Measurements from ENCODE around the gene STAT5A.
A peak's percentile ranks its signal among the peaks of the same experiment; 100 is the strongest.
"Not testable (repeated sequence)": the region's sequence is repeated elsewhere in the genome, so short reads cannot be mapped to it uniquely, and the experiment has no call there.

Gene STAT5A

DNA sequence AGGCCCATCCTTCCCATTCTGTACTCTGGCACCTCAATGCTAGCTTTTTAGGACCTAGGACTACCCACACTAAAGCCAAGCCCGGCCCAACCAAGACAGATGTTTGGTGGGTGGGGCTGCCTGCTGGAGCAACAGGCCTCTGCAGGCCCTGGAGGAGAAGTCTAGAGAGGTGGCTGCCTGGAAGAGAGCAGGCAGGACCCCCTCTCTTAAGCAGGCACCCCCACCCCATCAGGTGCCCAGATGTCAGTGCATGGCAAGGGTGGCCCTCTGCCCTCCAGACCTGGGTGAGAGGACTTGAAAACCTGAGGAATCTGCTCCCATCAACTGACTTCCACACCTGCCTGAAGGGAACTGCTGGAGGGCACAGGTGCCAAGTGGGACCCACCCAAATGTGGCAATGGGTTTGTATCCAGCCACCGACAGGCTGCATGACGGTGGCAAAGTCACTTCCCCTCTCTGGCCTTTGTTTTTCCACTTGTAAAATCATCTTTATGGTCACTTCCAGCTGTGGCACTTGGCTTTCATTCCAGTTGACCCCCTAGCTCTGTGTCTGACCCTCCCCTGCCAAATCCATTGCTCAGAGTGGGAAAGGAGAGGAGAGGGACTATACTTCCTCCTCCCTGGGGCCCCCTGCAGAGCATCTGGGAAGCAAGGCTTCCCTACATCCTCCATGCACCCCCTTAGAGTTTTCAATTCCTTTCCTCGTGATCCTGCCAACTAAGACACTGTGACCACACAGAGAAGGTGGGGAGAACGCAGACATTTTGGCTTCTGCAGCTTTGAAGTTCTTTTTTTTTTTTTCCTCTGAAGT, 1.7 kb upstream of the STAT5A start:
- Histone ChIP-seq H3K27me3 (ENCODE audit: control insufficient read depth, insufficient read depth, low read length) (peaks cover 35% of the 10 kb centered on the region), H3K9me3 (ENCODE audit: control insufficient read depth, insufficient read depth, low read length) (no peaks in the 10 kb centered on the region), H3K9ac (ENCODE audit: low read depth, low read length) (no peak overlapping the region), H3K27ac (ENCODE audit: low read depth, low read length) (no peak overlapping the region), H3K4me1 (ENCODE audit: control insufficient read depth, insufficient read depth, low read length) (peaks cover 9% of the 10 kb centered on the region; the same call in 1 of the 2 replicates), H3K4me3 (ENCODE audit: low read depth, low read length) (no peak overlapping the region), H3K36me3 (ENCODE audit: control insufficient read depth, insufficient read depth, low read length) (no peaks in the 10 kb centered on the region)

GRCh38 chr17:42287305-42287976, 857 bp upstream of the STAT5A start:
- H3K9ac ChIP-seq (ENCODE audit: low read depth, low read length), result no peak overlapping the region
- H3K4me1 ChIP-seq (ENCODE audit: control insufficient read depth, insufficient read depth, low read length), result peaks cover 9% of the 10 kb centered on the region; the same call in 1 of the 2 replicates
- H3K4me3 ChIP-seq (ENCODE audit: low read depth, low read length), result peak overlapping the region; percentile 55
- H3K9me3 ChIP-seq (ENCODE audit: control insufficient read depth, insufficient read depth, low read length), result no peaks in the 10 kb centered on the region
- H3K27ac ChIP-seq (ENCODE audit: low read depth, low read length), result no peak overlapping the region
- H3K27me3 ChIP-seq (ENCODE audit: control insufficient read depth, insufficient read depth, low read length), result peaks cover 35% of the 10 kb centered on the region
- no peaks in the 10 kb centered on the region for H3K36me3 ChIP-seq (ENCODE audit: control insufficient read depth, insufficient read depth, low read length)

DNA sequence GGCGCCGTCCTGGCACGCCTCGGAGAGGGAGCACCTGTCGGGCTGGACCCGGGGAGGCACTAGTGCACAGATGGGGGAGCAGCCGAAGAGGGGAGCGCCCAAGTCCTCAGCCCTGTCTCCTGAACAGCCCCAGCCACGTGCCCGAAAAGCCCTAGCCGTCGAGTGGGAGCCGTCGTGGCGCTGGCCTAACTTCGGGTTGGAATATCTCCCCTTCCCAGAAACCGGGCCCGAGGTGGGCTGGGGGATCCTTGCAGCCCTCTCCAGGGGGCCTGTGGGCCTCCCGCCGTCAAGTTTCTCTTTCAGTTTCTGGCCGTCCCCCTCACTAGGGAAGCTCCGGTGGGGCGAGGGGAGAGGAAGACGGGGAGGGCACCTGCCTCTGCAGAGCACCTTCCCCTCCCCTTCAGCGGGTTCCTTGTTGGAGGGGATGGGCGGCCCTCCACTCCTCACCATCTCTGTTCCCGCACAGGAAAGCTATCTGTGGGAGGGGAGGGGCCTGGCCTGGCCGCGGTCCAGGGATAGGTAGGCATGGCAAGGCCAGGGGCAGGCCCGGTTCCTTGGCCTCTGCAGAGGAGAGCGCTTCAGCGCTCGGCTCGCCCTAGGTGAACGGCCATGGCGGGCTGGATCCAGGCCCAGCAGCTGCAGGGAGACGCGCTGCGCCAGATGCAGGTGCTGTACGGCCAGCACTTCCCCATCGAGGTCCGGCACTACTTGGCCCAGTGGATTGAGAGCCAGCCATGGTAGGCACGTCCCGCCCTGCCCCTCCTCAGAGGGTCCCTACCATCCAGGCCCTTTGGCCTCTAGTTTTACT, 709 bp downstream of the STAT5A start:
- peak overlapping the region; percentile 55; the same call in 1 of the 2 replicates for H3K4me3 ChIP-seq (ENCODE audit: low read depth, low read length)
- peaks cover 35% of the 10 kb centered on the region for H3K27me3 ChIP-seq (ENCODE audit: control insufficient read depth, insufficient read depth, low read length)
- no peak overlapping the region for H3K27ac ChIP-seq (ENCODE audit: low read depth, low read length)
- peaks cover 9% of the 10 kb centered on the region; the same call in 1 of the 2 replicates for H3K4me1 ChIP-seq (ENCODE audit: control insufficient read depth, insufficient read depth, low read length)
- no peaks in the 10 kb centered on the region for H3K36me3 ChIP-seq (ENCODE audit: control insufficient read depth, insufficient read depth, low read length)
- H3K9me3 ChIP-seq (ENCODE audit: control insufficient read depth, insufficient read depth, low read length), result no peaks in the 10 kb centered on the region
- no peak overlapping the region for H3K9ac ChIP-seq (ENCODE audit: low read depth, low read length)

DNA sequence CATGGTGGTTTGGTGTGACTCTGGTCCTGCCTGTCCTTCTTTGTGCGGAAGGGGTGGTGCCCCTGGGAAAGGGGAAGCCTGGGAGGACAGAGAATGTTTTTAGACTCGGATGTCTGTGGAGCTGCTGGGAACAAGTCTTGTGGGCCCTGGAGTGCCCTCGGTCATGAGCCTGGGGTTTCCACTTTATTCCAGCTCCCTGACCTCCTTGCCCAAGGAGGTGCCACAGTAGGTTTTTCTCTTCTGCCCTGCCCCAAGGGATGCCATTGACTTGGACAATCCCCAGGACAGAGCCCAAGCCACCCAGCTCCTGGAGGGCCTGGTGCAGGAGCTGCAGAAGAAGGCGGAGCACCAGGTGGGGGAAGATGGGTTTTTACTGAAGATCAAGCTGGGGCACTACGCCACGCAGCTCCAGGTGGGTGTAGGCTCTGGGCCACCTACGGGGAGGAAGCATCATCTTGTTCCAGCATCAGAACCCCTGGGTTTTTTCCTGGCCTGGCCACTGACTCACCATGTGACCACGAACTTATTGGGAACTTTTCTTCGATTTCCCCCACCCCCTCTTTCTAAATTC, 1.4 kb downstream of the STAT5A start:
- peaks cover 35% of the 10 kb centered on the region for H3K27me3 ChIP-seq (ENCODE audit: control insufficient read depth, insufficient read depth, low read length)
- no peak overlapping the region for H3K27ac ChIP-seq (ENCODE audit: low read depth, low read length)
- peaks cover 9% of the 10 kb centered on the region; the same call in 1 of the 2 replicates for H3K4me1 ChIP-seq (ENCODE audit: control insufficient read depth, insufficient read depth, low read length)
- H3K9me3 ChIP-seq (ENCODE audit: control insufficient read depth, insufficient read depth, low read length), result no peaks in the 10 kb centered on the region
- no peak overlapping the region for H3K9ac ChIP-seq (ENCODE audit: low read depth, low read length)
- no peaks in the 10 kb centered on the region for H3K36me3 ChIP-seq (ENCODE audit: control insufficient read depth, insufficient read depth, low read length)
- H3K4me3 ChIP-seq (ENCODE audit: low read depth, low read length), result no peak overlapping the region

DNA sequence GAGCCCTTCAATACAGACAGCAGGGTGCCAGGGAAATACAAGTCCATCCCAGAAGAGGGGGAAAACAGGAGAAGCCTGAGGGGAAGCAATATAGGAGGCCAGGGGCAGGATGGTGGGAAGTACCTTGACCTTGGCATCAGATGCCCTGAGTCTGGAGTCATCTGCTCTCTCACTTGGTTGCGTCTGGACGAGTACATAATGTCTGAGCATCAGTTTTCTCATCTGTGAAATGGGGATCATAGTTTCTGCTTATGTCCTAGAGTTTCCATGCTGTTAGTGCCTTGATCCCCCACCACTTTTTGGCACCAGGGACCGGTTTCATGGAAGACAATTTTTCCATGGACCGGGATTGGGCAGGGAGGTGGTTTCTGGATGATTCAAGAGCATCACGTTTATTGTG, 2.3 kb downstream of the STAT5A start:
- H3K27me3 ChIP-seq (ENCODE audit: control insufficient read depth, insufficient read depth, low read length), result peaks cover 35% of the 10 kb centered on the region
- H3K4me3 ChIP-seq (ENCODE audit: low read depth, low read length), result no peak overlapping the region
- H3K27ac ChIP-seq (ENCODE audit: low read depth, low read length), result no peak overlapping the region
- no peaks in the 10 kb centered on the region for H3K36me3 ChIP-seq (ENCODE audit: control insufficient read depth, insufficient read depth, low read length)
- H3K9ac ChIP-seq (ENCODE audit: low read depth, low read length), result no peak overlapping the region
- peaks cover 9% of the 10 kb centered on the region; the same call in 1 of the 2 replicates for H3K4me1 ChIP-seq (ENCODE audit: control insufficient read depth, insufficient read depth, low read length)
- no peaks in the 10 kb centered on the region for H3K9me3 ChIP-seq (ENCODE audit: control insufficient read depth, insufficient read depth, low read length)

GRCh38 chr17:42291129-42291528, 2.8 kb downstream of the STAT5A start:
- no peak overlapping the region for H3K4me3 ChIP-seq (ENCODE audit: low read depth, low read length)
- no peaks in the 10 kb centered on the region for H3K36me3 ChIP-seq (ENCODE audit: control insufficient read depth, insufficient read depth, low read length)
- no peak overlapping the region for H3K27ac ChIP-seq (ENCODE audit: low read depth, low read length)
- no peak overlapping the region for H3K9ac ChIP-seq (ENCODE audit: low read depth, low read length)
- H3K9me3 ChIP-seq (ENCODE audit: control insufficient read depth, insufficient read depth, low read length), result no peaks in the 10 kb centered on the region
- H3K4me1 ChIP-seq (ENCODE audit: control insufficient read depth, insufficient read depth, low read length), result peaks cover 9% of the 10 kb centered on the region; the same call in 1 of the 2 replicates
- peaks cover 35% of the 10 kb centered on the region for H3K27me3 ChIP-seq (ENCODE audit: control insufficient read depth, insufficient read depth, low read length)

DNA sequence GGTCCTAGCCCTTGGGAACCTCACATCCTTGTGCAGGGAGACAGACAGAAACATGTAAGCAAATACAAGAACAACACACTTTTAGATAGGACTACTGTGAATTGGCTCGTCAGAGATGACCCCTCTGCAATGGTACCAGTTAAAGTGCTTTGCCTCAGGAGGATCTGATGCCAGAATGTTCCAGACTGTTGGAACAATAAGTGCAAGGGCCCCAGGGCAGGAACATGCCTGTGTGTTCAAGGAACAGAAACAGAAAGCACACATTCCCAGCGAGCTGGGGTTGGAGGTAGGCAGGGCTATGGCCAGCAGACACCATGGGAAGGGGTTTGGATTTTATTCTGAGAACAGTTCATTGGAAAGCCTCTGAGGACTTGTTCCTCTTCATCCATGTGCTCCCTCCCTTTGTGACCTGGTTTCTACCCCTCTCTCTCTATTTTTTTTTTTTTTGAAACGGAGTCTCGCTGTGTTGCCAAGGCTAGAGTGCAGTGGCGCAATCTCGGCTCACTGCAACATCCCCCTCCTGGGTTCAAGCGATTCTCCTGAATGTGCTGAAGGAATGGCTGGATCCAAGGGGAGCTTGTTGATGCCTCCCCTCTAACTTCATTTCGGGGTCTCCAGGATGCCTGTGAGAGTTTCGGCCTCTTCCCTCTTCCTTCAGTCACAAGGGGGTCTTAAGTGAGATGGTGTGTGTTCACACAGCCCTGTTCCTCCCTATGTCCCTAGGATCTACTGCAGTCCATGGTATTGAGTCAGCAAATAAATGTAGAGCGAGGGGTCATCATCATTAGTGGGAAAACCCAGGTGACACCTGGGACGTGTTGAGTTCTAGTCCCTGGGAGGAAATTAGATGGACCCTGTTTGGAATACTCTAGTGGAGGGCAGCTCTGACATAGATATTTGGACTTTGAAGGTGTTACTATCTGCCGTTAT, 6.4 kb downstream of the STAT5A start:
- H3K4me1 ChIP-seq (ENCODE audit: control insufficient read depth, insufficient read depth, low read length), result no peaks in the 10 kb centered on the region
- H3K9me3 ChIP-seq (ENCODE audit: control insufficient read depth, insufficient read depth, low read length), result no peaks in the 10 kb centered on the region
- H3K27ac ChIP-seq (ENCODE audit: low read depth, low read length), result no peak overlapping the region
- no peak overlapping the region for H3K9ac ChIP-seq (ENCODE audit: low read depth, low read length)
- H3K36me3 ChIP-seq (ENCODE audit: control insufficient read depth, insufficient read depth, low read length), result no peaks in the 10 kb centered on the region
- H3K4me3 ChIP-seq (ENCODE audit: low read depth, low read length), result no peak overlapping the region
- H3K27me3 ChIP-seq (ENCODE audit: control insufficient read depth, insufficient read depth, low read length), result peaks cover 8% of the 10 kb centered on the region

DNA sequence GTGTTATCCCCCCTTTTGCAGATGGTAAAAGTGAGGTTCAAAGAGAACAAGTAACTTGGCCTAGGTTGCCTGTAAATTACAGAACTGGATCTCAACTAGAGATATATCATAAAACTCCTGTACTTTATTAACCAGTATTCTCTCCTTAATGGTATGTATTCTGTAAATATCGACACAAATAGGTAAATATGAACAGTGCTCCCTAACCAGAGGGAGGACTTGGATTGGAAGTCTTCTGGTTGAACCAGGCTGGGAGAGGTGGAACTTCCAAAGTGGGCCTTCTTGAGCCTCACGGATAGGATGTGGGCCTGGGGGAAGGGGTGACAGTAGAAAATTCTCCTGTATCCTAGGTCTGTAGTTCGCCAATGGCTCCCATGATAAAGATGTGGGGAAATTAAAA, 7.7 kb downstream of the STAT5A start:
- Histone ChIP-seq H3K27ac (ENCODE audit: low read depth, low read length) (no peak overlapping the region), H3K9ac (ENCODE audit: low read depth, low read length) (no peak overlapping the region), H3K9me3 (ENCODE audit: control insufficient read depth, insufficient read depth, low read length) (no peaks in the 10 kb centered on the region), H3K36me3 (ENCODE audit: control insufficient read depth, insufficient read depth, low read length) (no peaks in the 10 kb centered on the region), H3K27me3 (ENCODE audit: control insufficient read depth, insufficient read depth, low read length) (no peaks in the 10 kb centered on the region), H3K4me1 (ENCODE audit: control insufficient read depth, insufficient read depth, low read length) (no peaks in the 10 kb centered on the region), H3K4me3 (ENCODE audit: low read depth, low read length) (no peak overlapping the region)

GRCh38 chr17:42297775-42298174, 9.5 kb downstream of the STAT5A start:
- H3K9ac ChIP-seq (ENCODE audit: low read depth, low read length); H3K27me3 ChIP-seq (ENCODE audit: control insufficient read depth, insufficient read depth, low read length); H3K9me3 ChIP-seq (ENCODE audit: control insufficient read depth, insufficient read depth, low read length): not testable (repeated sequence)

DNA sequence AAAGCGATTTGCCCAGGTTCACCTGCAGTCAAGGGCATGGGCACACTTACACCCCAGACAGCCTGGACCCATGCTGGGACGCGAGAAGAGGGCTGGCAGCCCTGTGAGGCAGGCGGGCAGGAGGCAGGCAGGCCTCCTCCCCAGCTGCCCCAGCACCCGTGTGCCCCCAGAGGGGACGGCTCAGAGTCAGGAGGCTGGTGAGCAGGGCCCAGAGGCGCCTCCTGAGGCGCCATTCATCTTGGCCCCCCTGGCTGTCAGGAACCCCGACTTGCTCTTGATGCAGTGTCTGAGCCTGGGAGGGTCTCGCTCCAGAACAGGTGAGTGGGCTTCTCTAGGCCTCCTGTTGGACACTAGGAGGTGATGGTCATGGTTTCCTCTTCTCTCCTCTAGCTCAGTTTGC, 11.1 kb downstream of the STAT5A start:
- H3K4me1 ChIP-seq (ENCODE audit: control insufficient read depth, insufficient read depth, low read length); H3K36me3 ChIP-seq (ENCODE audit: control insufficient read depth, insufficient read depth, low read length); H3K9ac ChIP-seq (ENCODE audit: low read depth, low read length); H3K9me3 ChIP-seq (ENCODE audit: control insufficient read depth, insufficient read depth, low read length); H3K27ac ChIP-seq (ENCODE audit: low read depth, low read length); H3K27me3 ChIP-seq (ENCODE audit: control insufficient read depth, insufficient read depth, low read length); H3K4me3 ChIP-seq (ENCODE audit: low read depth, low read length): not testable (repeated sequence)

More at GRCh38 chr17:42297775-42298174, 9.5 kb downstream of the STAT5A start:
- H3K4me3 ChIP-seq (ENCODE audit: low read depth, low read length); H3K27ac ChIP-seq (ENCODE audit: low read depth, low read length); H3K36me3 ChIP-seq (ENCODE audit: control insufficient read depth, insufficient read depth, low read length); H3K4me1 ChIP-seq (ENCODE audit: control insufficient read depth, insufficient read depth, low read length): not testable (repeated sequence)
